Endothelial cell (in vitro differentiated cells): ENCODE results near the gene TSPAN9. TPM values are rescaled to one million over a fixed set of nuclear protein-coding genes. Genes with fewer than 3 reads are reported as not detected.

Source experiments
- DNase-seq: peaks from one replicate; pipeline ENCODE4 v3.0.0; 2021; ENCODE audit warnings: low spot score
- H3K27ac Mint-ChIP-seq: one replicate; pipeline ENCODE4 v1.8.0; 2021; ENCODE audit warnings: mixed read lengths, inconsistent platforms; ENCODE audit not compliant: unreplicated experiment
- H3K27me3 Mint-ChIP-seq: one replicate; pipeline ENCODE4 v1.8.0; 2021; ENCODE audit warnings: mild to moderate bottlenecking, moderate library complexity, mixed read lengths, inconsistent platforms; ENCODE audit not compliant: unreplicated experiment
- H3K36me3 Mint-ChIP-seq: one replicate; pipeline ENCODE4 v1.8.0; 2021; ENCODE audit warnings: mild to moderate bottlenecking, low read depth, mixed read lengths, inconsistent platforms; ENCODE audit not compliant: unreplicated experiment
- H3K4me1 Mint-ChIP-seq: one replicate; pipeline ENCODE4 v1.8.0; 2021; ENCODE audit warnings: mild to moderate bottlenecking, mixed read lengths, inconsistent platforms; ENCODE audit not compliant: unreplicated experiment
- H3K4me3 Mint-ChIP-seq: one replicate; pipeline ENCODE4 v1.8.0; 2021; ENCODE audit warnings: mild to moderate bottlenecking, mixed read lengths, inconsistent platforms; ENCODE audit not compliant: unreplicated experiment
- H3K9me3 Mint-ChIP-seq: one replicate; pipeline ENCODE4 v1.8.0; 2021; ENCODE audit warnings: mixed read lengths, inconsistent platforms; ENCODE audit not compliant: unreplicated experiment
- total RNA-seq: library from RNA; stranded (reverse); fragmentation: NEBNext Ultra II Directional; extraction: Animal tissue kit (Norgen Biotek cat#: 25700); gene quantifications from one replicate; pipeline ENCODE4 v1.2.1, GENCODE V29; 2021; ENCODE audit not compliant: unreplicated experiment
- TF ChIP-seq, protein P1 (sequence below): fragments of 200-600 bp; sonication (generic); IDR thresholded peaks from one replicate; pipeline ENCODE4 v1.5.0; 2021; ENCODE audit warnings: antibody characterized with exemption; ENCODE audit not compliant: unreplicated experiment

Gene TSPAN9
- total RNA-seq, 1 donor from 2014 or later, result 116 TPM

DNA sequence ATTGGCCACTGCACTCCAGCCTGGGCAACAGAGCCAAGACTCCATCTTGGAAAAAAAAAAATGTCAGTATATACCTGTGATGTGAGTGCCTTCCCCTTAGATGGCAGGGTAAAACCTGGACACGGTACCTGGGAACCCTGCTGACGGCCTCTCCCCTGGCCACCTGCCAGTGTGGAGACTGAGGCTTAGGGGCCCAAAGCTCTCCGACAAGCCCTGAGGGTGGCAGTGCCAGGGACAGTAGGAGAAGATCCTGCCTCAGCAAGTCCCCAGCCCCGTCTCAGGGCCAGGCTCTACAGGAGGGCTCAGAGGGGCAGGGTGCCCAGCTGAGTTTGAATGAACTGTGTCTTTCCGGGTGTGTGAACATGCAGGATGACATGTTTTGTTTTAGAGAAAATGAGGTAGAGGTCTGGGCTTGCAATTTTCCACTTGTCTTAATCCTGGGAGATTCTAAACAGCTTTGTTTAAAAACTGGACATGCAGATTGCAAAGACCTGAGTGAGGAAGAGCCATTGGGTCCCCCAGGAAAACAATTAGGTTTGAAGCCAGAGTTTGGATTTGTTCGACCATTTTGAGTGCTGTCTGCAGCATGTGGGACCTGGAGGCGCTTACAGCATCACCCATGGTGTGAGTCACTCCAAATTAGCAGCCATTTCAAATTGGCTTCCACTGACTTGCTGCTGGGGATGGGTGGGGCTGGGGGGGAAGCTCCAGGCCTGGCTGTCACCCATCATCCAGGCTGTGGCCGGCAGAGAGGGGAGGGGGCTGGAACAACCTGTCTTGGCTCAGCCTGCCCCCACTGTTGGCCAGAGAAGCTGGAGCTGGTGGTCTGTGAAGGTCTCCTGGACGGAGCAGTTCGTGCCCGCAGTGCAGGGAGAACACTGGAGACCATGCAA, 10.8 kb downstream of the TSPAN9 start:
- Mint-ChIP-seq H3K36me3 (peaks cover 42% of the 10 kb centered on the region), H3K4me3 (no peak overlapping the region), H3K27ac (peak overlapping the region; percentile 7), H3K4me1 (peaks cover 34% of the 10 kb centered on the region), H3K27me3 (peaks cover 9% of the 10 kb centered on the region), H3K9me3 (no peaks in the 10 kb centered on the region)
- DNase-seq, result no peak
- TF ChIP-seq, protein P1, sequence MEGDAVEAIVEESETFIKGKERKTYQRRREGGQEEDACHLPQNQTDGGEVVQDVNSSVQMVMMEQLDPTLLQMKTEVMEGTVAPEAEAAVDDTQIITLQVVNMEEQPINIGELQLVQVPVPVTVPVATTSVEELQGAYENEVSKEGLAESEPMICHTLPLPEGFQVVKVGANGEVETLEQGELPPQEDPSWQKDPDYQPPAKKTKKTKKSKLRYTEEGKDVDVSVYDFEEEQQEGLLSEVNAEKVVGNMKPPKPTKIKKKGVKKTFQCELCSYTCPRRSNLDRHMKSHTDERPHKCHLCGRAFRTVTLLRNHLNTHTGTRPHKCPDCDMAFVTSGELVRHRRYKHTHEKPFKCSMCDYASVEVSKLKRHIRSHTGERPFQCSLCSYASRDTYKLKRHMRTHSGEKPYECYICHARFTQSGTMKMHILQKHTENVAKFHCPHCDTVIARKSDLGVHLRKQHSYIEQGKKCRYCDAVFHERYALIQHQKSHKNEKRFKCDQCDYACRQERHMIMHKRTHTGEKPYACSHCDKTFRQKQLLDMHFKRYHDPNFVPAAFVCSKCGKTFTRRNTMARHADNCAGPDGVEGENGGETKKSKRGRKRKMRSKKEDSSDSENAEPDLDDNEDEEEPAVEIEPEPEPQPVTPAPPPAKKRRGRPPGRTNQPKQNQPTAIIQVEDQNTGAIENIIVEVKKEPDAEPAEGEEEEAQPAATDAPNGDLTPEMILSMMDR, result no peak

DNA sequence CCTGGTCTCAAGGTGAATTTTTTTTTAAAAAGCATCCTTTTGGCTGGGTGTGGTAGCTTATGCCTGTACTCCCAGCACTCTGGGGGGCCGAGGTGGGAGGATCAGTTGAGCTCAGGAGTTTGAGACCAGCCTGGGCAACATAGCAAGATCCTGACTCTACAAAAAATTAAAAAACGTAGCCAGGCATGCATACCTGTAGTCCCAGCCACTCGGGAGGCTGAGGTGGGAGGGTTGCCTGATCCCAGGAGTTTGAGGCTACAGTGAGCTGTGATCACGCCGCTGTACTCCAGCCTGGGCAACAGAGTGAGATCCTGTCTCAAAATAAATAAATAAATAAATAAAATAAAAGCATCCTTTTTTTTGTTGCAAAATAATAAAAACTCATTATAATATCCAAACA, 12.4 kb downstream of the TSPAN9 start:
- H3K27me3 Mint-ChIP-seq, result peaks cover 9% of the 10 kb centered on the region
- no peak for DNase-seq
- no peak overlapping the region for H3K27ac Mint-ChIP-seq
- H3K4me1 Mint-ChIP-seq, result peaks cover 19% of the 10 kb centered on the region
- no peaks in the 10 kb centered on the region for H3K9me3 Mint-ChIP-seq
- no peak overlapping the region for H3K4me3 Mint-ChIP-seq
- TF ChIP-seq, protein P1, result no peak
- peaks cover 40% of the 10 kb centered on the region for H3K36me3 Mint-ChIP-seq

GRCh38 chr12:3090240-3091037, 13.3 kb downstream of the TSPAN9 start:
- no peaks in the 10 kb centered on the region for H3K9me3 Mint-ChIP-seq
- TF ChIP-seq, protein P1, result no peak
- no peak overlapping the region for H3K27ac Mint-ChIP-seq
- H3K27me3 Mint-ChIP-seq, result peaks cover 9% of the 10 kb centered on the region
- DNase-seq, result no peak
- peaks cover 18% of the 10 kb centered on the region for H3K4me1 Mint-ChIP-seq
- peak overlapping the region; percentile 52 for H3K4me3 Mint-ChIP-seq
- peaks cover 40% of the 10 kb centered on the region for H3K36me3 Mint-ChIP-seq

GRCh38 chr12:3091038-3091319, 13.8 kb downstream of the TSPAN9 start:
- Mint-ChIP-seq H3K4me1 (peaks cover 12% of the 10 kb centered on the region), H3K27me3 (peaks cover 5% of the 10 kb centered on the region), H3K4me3 (peak overlapping the region; percentile 52), H3K27ac (no peak overlapping the region), H3K9me3 (no peaks in the 10 kb centered on the region), H3K36me3 (peaks cover 35% of the 10 kb centered on the region)
- DNase-seq, result no peak
- TF ChIP-seq, protein P1, result no peak
